Neural crest cell (in vitro differentiated cells): ENCODE data around the gene ZNF296. TPM values are rescaled to one million over a fixed set of nuclear protein-coding genes. Genes with fewer than 3 reads are reported as not detected.

ENCODE experiments used
- DNase-seq: peaks from one replicate; pipeline ENCODE4 v3.0.0; 2021; ENCODE audit warnings: low read depth, mixed read lengths, low spot score
- H3K27ac Mint-ChIP-seq: one replicate; pipeline ENCODE4 v1.8.0; 2021; ENCODE audit warnings: mild to moderate bottlenecking, mixed read lengths; ENCODE audit not compliant: unreplicated experiment
- H3K27me3 Mint-ChIP-seq: 2 replicates; pipeline ENCODE4 v1.8.0; 2021; ENCODE audit warnings: low read depth, mild to moderate bottlenecking, mixed read lengths
- H3K36me3 Mint-ChIP-seq: 2 replicates; pipeline ENCODE4 v1.8.0; 2021; ENCODE audit warnings: low read depth, mild to moderate bottlenecking, mixed read lengths
- H3K4me1 Mint-ChIP-seq: 2 replicates; pipeline ENCODE4 v1.8.0; 2021; ENCODE audit warnings: mixed read lengths
- H3K4me3 Mint-ChIP-seq: one replicate; pipeline ENCODE4 v1.8.0; 2021; ENCODE audit warnings: mild to moderate bottlenecking, mixed read lengths
- H3K9me3 Mint-ChIP-seq: 2 replicates; pipeline ENCODE4 v1.8.0; 2021; ENCODE audit warnings: mixed read lengths
- CTCF ChIP-seq: fragments of 200-600 bp; sonication (generic); conservative IDR thresholded peaks from 2 replicates; pipeline ENCODE4 v1.5.0; 2021; ENCODE audit warnings: antibody characterized with exemption, mild to moderate bottlenecking
- total RNA-seq: library from RNA; stranded (reverse); gene quantifications from 2 replicates; pipeline ENCODE4 v1.2.1, GENCODE V29; 2021

ZNF296 gene
- total RNA-seq, 1 donor from 2014 or later: 1.2 TPM

DNA sequence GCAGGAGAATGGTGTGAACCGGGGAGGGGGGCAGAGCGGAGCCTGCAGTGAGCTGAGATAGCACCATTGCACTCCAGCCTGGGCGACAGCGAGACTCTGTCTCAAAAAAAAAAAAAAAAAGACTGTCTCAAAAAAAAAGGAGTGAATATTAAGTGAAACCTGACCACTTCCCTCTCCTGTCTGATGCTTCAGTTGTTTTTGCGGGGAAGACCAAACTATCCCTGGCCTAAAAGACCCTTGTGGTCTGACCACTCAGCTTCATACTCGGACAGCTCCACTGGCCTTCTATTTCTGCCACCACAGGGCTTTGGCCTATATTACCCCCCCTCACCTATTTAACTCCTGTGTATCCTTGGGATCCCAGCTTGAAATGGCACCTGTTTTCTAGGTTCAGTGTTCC, 35.2 kb downstream of the ZNF296 start:
- no peak for DNase-seq
- no peak overlapping the region for H3K27ac Mint-ChIP-seq
- H3K27me3 Mint-ChIP-seq: no peaks in the 10 kb centered on the region
- no peak for TF ChIP-seq CTCF
- peaks cover 39% of the 10 kb centered on the region for H3K4me1 Mint-ChIP-seq
- no peaks in the 10 kb centered on the region for H3K9me3 Mint-ChIP-seq
- H3K4me3 Mint-ChIP-seq: peak overlapping the region; percentile 81
- peaks cover 9% of the 10 kb centered on the region for H3K36me3 Mint-ChIP-seq

DNA sequence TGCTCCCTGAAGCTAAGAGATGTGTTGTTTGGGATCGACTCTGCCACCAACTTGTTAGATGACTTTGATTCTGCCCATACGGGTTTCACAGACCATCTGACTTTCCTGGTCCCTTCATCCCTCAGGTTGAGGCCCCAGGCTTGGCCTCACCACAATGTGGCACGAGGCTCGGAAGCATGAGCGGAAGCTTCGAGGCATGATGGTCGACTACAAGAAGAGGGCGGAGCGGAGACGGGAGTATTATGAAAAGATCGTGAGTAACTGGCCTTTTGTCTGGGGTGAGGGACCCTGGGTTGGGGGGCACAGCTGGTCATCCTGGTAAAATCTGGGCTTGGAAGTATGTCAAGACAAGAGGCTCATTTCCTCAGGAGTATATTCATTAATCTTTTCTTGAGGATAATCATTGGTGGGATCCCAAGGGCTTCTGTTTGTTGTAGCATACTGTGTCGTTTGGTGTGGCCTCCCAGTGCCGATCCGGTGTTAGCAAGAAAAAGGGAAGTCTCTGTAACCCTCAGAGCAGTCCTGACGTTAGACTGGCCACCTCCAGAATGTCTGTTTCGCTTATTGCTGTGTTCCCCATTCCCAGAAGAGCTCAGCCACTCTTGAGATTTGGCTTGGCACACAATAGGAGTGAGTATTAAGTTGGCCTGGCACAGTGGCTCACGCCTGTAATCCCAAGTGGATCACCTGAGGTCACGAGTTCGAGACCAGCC, 36.1 kb downstream of the ZNF296 start:
- Mint-ChIP-seq H3K9me3 (no peaks in the 10 kb centered on the region), H3K4me1 (peaks cover 30% of the 10 kb centered on the region), H3K27me3 (no peaks in the 10 kb centered on the region), H3K27ac (peak overlapping the region; percentile 8), H3K4me3 (peak overlapping the region; percentile 97), H3K36me3 (peaks cover 9% of the 10 kb centered on the region)
- no peak for DNase-seq
- TF ChIP-seq CTCF: no peak

DNA sequence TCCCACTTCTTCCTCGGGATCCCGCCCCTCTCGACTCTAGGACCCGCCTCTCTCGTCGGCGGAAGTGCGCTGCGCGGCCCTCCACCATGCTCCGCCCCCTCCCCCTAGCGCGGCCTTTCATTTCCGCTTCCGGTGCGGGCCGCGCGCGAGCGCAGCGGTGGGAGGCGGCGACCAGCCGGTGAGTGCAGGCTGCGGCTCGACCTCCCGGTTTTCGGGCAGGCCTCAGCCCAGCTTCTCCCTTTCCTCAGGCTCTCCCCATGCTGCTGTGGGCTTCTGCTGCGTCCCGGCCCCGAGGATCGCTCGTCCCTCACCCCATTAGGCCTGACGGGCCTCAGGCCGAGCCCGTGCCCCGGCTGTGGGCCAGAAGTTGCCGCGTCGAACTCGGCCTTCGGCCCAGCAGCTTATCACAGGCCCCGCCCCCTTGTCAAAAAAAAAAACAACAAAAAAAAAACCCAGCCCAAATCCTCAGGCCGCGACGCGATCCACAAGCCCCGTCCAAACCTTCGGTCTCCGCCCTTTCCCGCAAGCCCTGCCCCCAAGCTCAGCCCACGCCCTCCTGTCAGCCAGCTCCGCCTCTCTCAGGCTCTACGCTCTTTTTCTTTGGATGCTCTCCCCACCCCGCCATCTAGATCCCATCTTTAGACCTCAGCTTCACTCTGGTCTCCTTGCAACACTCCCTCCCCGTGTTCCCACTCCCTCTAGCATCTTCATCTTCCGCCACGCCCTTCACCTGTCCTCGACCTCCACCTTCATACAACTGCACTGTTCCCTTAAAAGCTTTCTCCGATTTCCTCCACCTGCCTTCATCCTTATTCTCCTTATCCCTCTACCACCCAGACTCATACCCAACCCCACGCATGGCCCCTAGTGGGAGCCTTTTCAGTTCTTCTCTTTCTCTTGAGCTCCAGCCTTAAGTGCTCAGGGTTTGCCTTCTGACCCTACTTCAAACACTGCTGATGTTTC, 37.1 kb downstream of the ZNF296 start, which contains the start of gene CLASRP:
TSS of gene CLASRP (plus strand) at position 115 of the 963 bp plus-strand sequence. CDS start 1,168 bp downstream, outside the sequence.
- peak within 1 kb of the TSS; percentile 97 for H3K4me3 Mint-ChIP-seq
- peaks cover 25% of the 10 kb centered on the region for H3K4me1 Mint-ChIP-seq
- TF ChIP-seq CTCF: no peak
- no peaks in the 10 kb centered on the region for H3K9me3 Mint-ChIP-seq
- H3K36me3 Mint-ChIP-seq: peaks cover 9% of the 10 kb centered on the region
- DNase-seq: peak; percentile 89
- H3K27ac Mint-ChIP-seq: peak within 1 kb of the TSS; percentile 87
- H3K27me3 Mint-ChIP-seq: no peaks in the 10 kb centered on the region

DNA sequence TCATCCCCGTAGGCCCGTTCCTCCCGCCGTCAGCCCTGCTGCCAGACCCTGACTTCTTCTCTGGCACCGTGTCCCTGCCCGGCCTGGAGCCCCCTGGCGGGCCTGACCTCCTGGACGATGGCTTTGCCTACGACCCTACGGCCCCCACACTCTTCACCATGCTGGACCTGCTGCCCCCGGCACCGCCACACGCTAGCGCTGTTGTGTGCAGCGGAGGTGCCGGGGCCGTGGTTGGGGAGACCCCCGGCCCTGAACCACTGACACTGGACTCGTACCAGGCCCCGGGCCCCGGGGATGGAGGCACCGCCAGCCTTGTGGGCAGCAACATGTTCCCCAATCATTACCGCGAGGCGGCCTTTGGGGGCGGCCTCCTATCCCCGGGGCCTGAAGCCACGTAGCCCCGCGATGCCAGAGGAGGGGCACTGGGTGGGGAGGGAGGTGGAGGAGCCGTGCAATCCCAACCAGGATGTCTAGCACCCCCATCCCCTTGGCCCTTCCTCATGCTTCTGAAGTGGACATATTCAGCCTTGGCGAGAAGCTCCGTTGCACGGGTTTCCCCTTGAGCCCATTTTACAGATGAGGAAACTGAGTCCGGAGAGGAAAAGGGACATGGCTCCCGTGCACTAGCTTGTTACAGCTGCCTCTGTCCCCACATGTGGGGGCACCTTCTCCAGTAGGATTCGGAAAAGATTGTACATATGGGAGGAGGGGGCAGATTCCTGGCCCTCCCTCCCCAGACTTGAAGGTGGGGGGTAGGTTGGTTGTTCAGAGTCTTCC, 38.7 kb downstream of the ZNF296 start:
- no peak overlapping the region for H3K27ac Mint-ChIP-seq
- peaks cover 25% of the 10 kb centered on the region for H3K4me1 Mint-ChIP-seq
- H3K27me3 Mint-ChIP-seq: no peaks in the 10 kb centered on the region
- no peaks in the 10 kb centered on the region for H3K9me3 Mint-ChIP-seq
- peak overlapping the region; percentile 62 for H3K4me3 Mint-ChIP-seq
- H3K36me3 Mint-ChIP-seq: peaks cover 12% of the 10 kb centered on the region
- DNase-seq: no peak
- no peak for TF ChIP-seq CTCF

DNA sequence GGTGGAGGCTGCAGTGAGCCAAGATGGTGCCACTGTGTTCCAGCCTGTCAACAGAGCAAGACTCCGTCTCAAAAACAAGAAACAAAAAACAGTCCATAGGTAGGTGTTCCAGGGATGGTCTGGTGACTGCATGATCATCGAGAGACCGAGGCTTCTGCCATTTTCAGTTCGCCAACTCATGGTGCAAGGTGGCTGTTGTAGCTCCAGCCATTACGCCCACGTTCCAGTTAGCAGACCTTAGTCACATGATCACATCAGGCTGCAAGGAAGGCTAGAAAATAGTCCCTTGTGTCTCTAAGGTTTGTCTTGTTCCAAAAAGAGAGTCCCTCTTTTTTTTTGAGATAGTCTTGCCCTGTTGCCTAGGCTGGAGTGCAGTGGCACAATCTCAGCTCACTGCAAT, 40.5 kb downstream of the ZNF296 start:
- Mint-ChIP-seq H3K9me3 (no peaks in the 10 kb centered on the region), H3K4me3 (no peak overlapping the region), H3K27ac (no peak overlapping the region), H3K27me3 (no peaks in the 10 kb centered on the region), H3K4me1 (peaks cover 15% of the 10 kb centered on the region), H3K36me3 (peaks cover 6% of the 10 kb centered on the region)
- no peak for DNase-seq
- TF ChIP-seq CTCF: no peak
